Limb (tissue), 2 donors: Measurements from ENCODE around the gene ZDHHC16.
"Not testable (repeated sequence)": the region's sequence is repeated elsewhere in the genome, so short reads cannot be mapped to it uniquely, and the experiment has no call there.

Experiments used
- DNase-seq, 2 donors: peaks; one replicate each; pipeline ENCODE4 v3.0.0-alpha.2; 2016; ENCODE audit errors: extremely low spot score in 2 of 2

Gene ZDHHC16

GRCh38 chr10:97445722-97446639 lies at the start of gene ZDHHC16, which contains the start of gene EXOSC1:
ZDHHC16 (plus strand) TSS chr10:97446175; CDS start chr10:97451676, 5,501 bp downstream.
EXOSC1 (minus strand) TSS chr10:97446006; CDS start chr10:97445985, 21 bp downstream.
- peak; percentile 92 to 97 for DNase-seq

- peak in 1 of 2 donors; percentile 41 for DNase-seq
Observed at GRCh38 chr10:97399843-97400545, 46.0 kb upstream of the ZDHHC16 start.

DNA sequence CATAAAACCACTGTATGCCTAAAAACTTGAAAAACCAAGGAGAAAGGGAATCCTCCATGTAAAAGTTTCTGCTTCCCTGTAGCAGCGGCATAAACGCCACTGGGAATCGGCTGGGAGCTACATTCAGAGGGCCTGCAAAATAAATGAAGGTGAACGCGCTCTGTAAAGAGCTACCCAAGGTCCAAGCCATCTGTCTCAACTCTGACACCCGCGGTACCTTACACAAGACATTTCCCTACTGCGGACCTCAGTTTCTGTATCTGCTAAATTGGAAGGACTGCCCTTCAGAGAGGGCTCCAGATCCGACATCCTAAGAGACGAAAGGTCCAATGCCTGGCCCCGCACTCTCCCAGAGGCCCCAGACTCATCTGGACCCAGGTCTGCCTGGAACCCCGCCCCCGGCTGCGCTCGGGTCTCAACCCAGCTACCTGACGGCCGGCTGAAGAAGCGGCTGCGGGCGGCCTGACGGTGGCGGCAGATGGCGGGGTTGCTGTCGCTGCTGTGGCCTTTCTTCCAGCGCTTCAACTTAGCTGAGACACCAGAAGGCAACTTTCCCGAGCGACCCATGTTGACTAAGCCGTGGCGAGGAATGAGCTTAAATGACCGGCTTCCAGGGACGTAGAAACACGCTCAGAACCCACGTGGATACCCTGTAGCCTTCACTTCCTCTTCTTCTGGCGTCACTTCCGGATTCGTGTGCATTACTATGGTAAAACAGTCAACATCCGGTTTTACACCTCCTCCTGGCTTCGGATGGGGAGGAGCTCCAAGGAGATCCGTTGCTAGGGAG lies 45.1 kb upstream of the ZDHHC16 start, which contains the start of gene RRP12:
RRP12 (minus strand) TSS at position 676 of the 790 bp plus-strand sequence; CDS start at position 567, 109 bp downstream.
- peak; percentile 88 to 98 for DNase-seq

DNA sequence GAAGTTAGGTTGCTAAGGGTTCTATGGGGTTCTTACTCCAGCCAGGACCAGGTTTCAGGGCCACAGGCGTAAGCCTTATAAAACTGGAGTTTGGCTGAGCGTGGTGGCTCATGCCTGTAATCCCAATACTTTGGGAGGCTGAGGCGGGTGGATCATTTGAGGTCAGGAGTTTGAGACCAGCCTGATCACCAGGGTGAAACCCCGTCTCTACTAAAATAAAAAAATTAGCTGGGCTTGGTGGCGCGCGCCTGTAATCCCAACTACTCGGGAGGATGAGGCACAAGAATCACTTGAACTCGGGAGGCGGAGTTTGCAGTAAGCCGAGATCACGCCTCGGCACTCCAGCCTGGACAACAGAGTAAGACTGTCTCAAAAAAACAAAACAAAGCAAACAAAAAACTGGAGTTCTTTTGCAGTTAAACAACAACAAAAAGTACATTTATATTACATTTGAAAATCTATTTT lies 44.5 kb upstream of the ZDHHC16 start:
- DNase-seq, result no peak

DNA sequence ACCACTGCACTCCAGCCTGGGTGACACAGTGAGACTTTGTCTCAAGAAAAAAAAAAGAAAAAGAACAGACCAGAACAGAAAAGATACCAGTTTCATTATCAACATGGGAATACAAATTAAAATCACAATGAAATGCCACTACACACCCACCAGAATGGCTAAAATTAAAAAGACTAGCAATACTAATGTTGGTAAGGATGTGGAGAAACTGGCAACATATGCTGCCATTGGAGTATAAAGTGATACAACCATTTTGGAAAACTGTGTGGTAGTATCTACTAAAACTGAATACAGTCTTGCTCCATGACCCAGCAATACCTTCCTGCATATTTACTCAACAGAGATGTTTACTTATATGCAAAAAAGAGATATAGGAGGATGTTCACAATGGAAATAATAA lies 41.9 kb upstream of the ZDHHC16 start:
- no peak for DNase-seq

- DNase-seq, result no peak
Observed at GRCh38 chr10:97406064-97406463, 39.9 kb upstream of the ZDHHC16 start.

DNA sequence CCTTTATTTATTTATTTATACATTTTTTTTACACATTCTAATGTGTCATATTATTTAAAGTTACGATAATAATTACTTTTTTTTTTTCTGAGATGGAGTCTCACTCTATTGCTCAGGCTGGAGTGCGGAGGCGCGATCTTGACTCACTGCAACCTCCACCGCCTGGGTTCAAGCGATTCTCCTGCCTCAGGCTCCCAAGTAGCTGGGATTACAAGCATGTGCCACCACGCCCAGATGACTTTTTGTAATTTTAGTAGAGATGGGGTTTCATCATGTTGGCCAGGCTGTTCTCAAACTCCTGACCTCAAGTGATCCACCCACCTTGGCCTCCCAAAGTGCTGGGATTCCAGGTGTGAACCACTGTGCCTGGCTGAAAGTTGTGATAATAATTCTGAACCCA lies 39.5 kb upstream of the ZDHHC16 start:
- not testable (repeated sequence) for DNase-seq

- peak; percentile 53 to 85 for DNase-seq
Observed at GRCh38 chr10:97407211-97407951, 38.6 kb upstream of the ZDHHC16 start.

GRCh38 chr10:97407952-97408248 lies 38.1 kb upstream of the ZDHHC16 start:
- no peak for DNase-seq

DNA sequence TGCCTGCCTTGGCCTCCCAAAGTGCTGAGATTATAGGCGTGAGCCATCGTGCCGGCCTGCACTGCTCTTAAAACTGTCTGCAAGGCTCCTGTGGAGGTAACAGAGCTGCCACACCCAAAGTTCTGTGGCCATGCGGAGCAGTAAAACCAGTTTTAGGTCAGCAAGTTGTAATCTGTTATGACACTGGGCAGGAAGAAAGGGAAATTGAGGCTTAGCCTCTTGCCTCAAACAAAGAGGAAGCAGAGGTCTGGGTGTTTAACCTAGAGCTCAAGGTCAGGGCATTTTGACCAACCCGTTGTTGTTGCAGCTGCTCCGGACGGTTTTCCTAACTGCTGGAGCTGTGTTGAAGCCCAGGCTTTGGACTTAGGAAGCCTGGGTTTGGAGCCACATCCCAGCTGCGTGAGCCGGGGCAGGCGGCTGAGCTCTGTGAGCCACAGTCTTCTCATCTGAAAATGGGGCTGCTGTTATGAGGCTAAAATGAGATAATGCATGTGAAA lies 37.4 kb upstream of the ZDHHC16 start:
- DNase-seq, result no peak

DNA sequence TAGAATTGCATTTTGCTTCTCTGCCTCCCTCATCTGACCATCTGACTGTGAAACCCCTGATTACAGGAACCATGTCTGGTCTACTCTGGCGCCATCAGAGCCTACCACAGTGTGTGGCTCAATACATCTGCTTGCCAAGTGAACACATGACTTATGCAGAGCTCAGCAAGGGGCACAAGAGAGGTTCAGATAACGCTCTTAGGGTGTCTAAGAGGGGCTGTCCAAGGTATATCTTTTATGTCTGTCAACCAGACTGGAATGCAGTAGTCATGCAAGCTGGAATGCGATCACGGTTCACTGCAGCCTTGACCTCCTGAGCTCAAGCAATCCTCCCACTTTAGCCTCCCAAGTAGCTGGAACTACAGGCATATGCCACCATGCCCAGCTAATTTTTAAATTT lies 34.6 kb upstream of the ZDHHC16 start:
- no peak for DNase-seq

DNA sequence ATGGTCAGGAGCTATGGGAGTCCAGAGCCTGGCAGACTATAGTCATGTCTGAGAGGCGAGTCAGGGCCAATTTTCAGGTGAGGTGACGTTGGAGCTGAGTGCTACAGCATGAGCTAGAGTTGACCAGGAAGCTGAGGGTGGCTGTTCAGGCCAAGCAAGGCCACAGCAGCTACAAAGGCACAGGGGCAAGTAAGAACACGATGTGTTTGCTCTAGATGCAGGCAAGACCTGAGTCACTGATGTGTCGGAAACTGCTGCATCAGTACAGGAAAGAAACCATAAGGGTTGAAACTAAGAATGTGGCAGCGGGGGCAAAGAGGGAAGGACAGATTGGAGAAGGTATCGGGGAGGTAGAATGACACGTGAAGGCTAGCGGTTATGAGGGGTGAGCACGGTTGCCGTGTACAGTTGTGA lies 33.1 kb upstream of the ZDHHC16 start:
- DNase-seq, result no peak

DNA sequence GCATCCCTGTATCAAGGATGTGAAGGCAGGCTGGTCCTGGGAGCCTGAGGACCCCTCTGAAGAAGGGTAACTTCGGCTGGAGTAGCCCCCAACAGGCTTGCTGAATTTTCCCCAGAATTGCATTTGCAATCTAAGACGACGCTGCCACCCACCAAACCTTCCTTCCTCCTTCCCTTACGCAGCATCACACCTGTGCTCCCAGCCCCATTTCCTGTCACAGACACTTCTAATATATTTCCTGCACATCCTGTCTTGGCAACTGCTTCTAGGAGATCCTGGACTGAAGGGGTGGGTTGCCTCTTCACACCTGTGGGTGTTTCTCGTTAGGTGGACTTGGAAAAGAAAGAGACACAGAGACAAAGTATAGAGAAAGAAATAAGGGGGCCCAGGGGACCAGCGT lies 29.4 kb upstream of the ZDHHC16 start:
- DNase-seq, result no peak

DNA sequence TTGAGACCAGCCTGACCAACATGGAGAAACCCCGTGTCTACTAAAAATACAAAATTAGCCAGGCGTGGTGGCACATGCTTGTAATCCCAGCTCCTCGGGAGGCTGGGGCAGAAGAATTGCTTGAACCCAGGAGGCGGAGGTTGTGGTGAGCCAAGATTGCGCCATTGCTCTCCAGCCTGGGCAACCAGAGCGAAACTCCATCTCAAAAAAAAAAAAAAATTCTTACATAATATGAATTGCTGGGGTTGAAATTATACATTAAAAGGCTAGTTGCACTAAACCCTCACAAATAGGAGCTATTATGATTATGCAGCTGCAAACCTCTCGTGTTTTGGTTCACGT lies 22.2 kb upstream of the ZDHHC16 start:
- DNase-seq, result not testable (repeated sequence)

GRCh38 chr10:97425964-97426775 lies 19.8 kb upstream of the ZDHHC16 start, which contains the start of gene PGAM1:
PGAM1 (plus strand) TSS chr10:97426191; CDS start chr10:97426308, 117 bp downstream.
- DNase-seq, result peak; percentile 97 to 98

GRCh38 chr10:97426776-97427570 lies 19.0 kb upstream of the ZDHHC16 start:
- peak in 1 of 2 donors; percentile 45 for DNase-seq

DNA sequence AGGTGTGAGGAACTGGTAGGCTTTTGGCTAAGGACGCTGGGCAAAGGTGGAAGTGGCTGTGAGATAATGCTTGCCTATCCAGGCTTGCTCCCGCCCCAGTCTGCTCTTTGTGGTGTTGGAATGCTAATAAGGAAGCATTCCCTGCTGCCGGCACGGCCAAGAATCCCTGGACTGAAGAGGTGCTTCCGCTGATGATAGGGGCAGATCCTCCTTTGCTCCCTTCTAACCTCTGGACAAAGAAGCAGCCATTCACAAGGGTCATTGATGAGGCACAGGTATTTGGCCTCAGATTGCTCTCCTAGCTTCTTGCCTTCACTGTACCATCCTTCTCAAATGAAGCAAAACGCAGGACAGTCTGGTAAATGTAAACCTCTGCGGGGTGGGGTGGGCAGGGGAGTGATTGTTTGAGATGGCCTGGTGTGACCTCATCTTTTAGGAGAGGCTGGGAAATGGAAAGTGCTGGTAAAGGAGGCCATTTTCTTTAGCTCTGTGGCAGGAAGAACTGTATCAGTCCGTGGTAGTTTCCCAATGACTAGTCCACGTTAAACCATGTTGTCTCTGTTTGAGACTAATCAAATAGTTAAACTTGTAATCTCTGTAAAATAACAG lies 18.3 kb upstream of the ZDHHC16 start:
- no peak for DNase-seq

- DNase-seq, result no peak
Observed at GRCh38 chr10:97428572-97428981, 17.4 kb upstream of the ZDHHC16 start.
